Measurements from ENCODE around the gene CDH24. TPM values are rescaled to one million over a fixed set of nuclear protein-coding genes. Genes with fewer than 3 reads are reported as not detected.
A peak's percentile ranks its signal among the peaks of the same experiment; 100 is the strongest.

The CDH24 gene
- total and polyA plus RNA-seq, 2 donors from 2014 or later: 5.1 to 5.4 TPM

GRCh38 chr14:23066368-23066767 is 9.0 kb upstream of the CDH24 start:
- FAIRE-seq (no peak), DNase-seq (no peak)
- Histone ChIP-seq H3K4me3 (ENCODE audit: low read length in 3 of 3) (no peak overlapping the region), H3K4me1 (ENCODE audit: control insufficient read depth in 2 of 3, insufficient read depth in 2 of 3, low read depth in 1 of 3, low read length in 3 of 3) (peaks cover 0 to 16% (median 11%) of the 10 kb centered on the region in 3 donors), H3K27me3 (ENCODE audit: control insufficient read depth, insufficient read depth, low read length) (no peaks in the 10 kb centered on the region), H3K9me3 (ENCODE audit: control insufficient read depth in 2 of 3, insufficient read depth in 1 of 3, low read length in 3 of 3) (no peaks in the 10 kb centered on the region), H3K27ac (ENCODE audit: low read depth in 2 of 2, low read length in 2 of 2) (no peak overlapping the region), H3K36me3 (ENCODE audit: control insufficient read depth in 2 of 3, insufficient read depth in 3 of 3, low read length in 3 of 3) (peaks cover 32 to 57% (median 45%) of the 10 kb centered on the region in 3 donors), H3K9ac (ENCODE audit: low read length in 3 of 3) (no peak overlapping the region)
- intact Hi-C loops (cut with DNase I): no loop called here
- no peak for TF ChIP-seq CTCF (IDR thresholded peaks at IDR 0.05; ENCODE audit: borderline replicate concordance, extremely low read depth, insufficient read depth)

GRCh38 chr14:23063601-23064000 is 6.3 kb upstream of the CDH24 start:
- H3K9me3 ChIP-seq (ENCODE audit: control insufficient read depth in 2 of 3, insufficient read depth in 1 of 3, low read length in 3 of 3): no peaks in the 10 kb centered on the region
- no peak overlapping the region for H3K9ac ChIP-seq (ENCODE audit: low read length in 3 of 3)
- FAIRE-seq (no peak), DNase-seq (no peak)
- H3K27me3 ChIP-seq (ENCODE audit: control insufficient read depth, insufficient read depth, low read length): no peaks in the 10 kb centered on the region
- no peak for TF ChIP-seq CTCF (IDR thresholded peaks at IDR 0.05; ENCODE audit: borderline replicate concordance, extremely low read depth, insufficient read depth)
- peaks cover 0 to 5% (median 4%) of the 10 kb centered on the region in 3 donors for H3K4me1 ChIP-seq (ENCODE audit: control insufficient read depth in 2 of 3, insufficient read depth in 2 of 3, low read depth in 1 of 3, low read length in 3 of 3)
- intact Hi-C loops (cut with DNase I): no loop called here
- peaks cover 38 to 76% (median 58%) of the 10 kb centered on the region in 3 donors for H3K36me3 ChIP-seq (ENCODE audit: control insufficient read depth in 2 of 3, insufficient read depth in 3 of 3, low read length in 3 of 3)
- H3K4me3 ChIP-seq (ENCODE audit: low read length in 3 of 3): no peak overlapping the region
- no peak overlapping the region for H3K27ac ChIP-seq (ENCODE audit: low read depth in 2 of 2, low read length in 2 of 2)

GRCh38 chr14:23062002-23062401 is 4.7 kb upstream of the CDH24 start:
- Histone ChIP-seq H3K9ac (ENCODE audit: low read length in 3 of 3) (no peak overlapping the region), H3K27ac (ENCODE audit: low read depth in 2 of 2, low read length in 2 of 2) (peak overlapping the region in 1 of 2 donors; percentile 13), H3K27me3 (ENCODE audit: control insufficient read depth, insufficient read depth, low read length) (no peaks in the 10 kb centered on the region), H3K4me3 (ENCODE audit: low read length in 3 of 3) (no peak overlapping the region), H3K4me1 (ENCODE audit: control insufficient read depth in 2 of 3, insufficient read depth in 2 of 3, low read depth in 1 of 3, low read length in 3 of 3) (peaks cover 0 to 7% (median 4%) of the 10 kb centered on the region in 3 donors), H3K9me3 (ENCODE audit: control insufficient read depth in 2 of 3, insufficient read depth in 1 of 3, low read length in 3 of 3) (no peaks in the 10 kb centered on the region), H3K36me3 (ENCODE audit: control insufficient read depth in 2 of 3, insufficient read depth in 3 of 3, low read length in 3 of 3) (peaks cover 34 to 63% (median 49%) of the 10 kb centered on the region in 3 donors)
- DNase-seq (peak in 2 of 5 donors; percentile 38 to 62), FAIRE-seq (no peak)
- no peak for TF ChIP-seq CTCF (IDR thresholded peaks at IDR 0.05; ENCODE audit: borderline replicate concordance, extremely low read depth, insufficient read depth)
- intact Hi-C loops (cut with DNase I): no loop called here

All from kidney (tissue), 14 donors.